Measurements from ENCODE around the gene PKDREJ.
"Not testable (repeated sequence)": the region's sequence is repeated elsewhere in the genome, so short reads cannot be mapped to it uniquely, and the experiment has no call there.

DNA sequence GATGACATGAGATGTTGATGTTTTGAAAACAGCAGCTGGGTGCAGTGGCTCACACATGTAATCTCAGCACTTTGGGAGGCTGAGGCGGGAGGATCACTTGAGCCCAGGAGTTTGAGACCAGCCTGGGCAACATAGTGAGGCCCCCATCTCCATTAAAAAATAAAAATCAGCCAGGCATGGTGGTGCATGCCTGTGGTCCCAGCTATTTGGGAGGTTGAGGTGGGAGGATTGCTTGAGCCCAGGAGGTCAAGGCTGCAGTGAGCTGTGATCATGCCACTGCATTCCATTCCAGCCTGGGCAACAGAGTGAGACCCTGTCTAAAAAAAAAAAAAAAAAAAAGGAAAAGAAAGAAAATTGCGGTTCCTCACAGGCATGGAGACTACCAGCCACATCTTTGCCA, 49.7 kb upstream of the PKDREJ start:
- TF ChIP-seq, protein P1, sequence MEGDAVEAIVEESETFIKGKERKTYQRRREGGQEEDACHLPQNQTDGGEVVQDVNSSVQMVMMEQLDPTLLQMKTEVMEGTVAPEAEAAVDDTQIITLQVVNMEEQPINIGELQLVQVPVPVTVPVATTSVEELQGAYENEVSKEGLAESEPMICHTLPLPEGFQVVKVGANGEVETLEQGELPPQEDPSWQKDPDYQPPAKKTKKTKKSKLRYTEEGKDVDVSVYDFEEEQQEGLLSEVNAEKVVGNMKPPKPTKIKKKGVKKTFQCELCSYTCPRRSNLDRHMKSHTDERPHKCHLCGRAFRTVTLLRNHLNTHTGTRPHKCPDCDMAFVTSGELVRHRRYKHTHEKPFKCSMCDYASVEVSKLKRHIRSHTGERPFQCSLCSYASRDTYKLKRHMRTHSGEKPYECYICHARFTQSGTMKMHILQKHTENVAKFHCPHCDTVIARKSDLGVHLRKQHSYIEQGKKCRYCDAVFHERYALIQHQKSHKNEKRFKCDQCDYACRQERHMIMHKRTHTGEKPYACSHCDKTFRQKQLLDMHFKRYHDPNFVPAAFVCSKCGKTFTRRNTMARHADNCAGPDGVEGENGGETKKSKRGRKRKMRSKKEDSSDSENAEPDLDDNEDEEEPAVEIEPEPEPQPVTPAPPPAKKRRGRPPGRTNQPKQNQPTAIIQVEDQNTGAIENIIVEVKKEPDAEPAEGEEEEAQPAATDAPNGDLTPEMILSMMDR (IDR thresholded peaks at IDR 0.05): not testable (repeated sequence)
- TF ChIP-seq POLR2AphosphoS5, POLR2A, EP300 (IDR thresholded peaks at IDR 0.05): not testable (repeated sequence)

Data from upper lobe of left lung (tissue), 4 donors.